Erythroblast (primary cell): ENCODE data around the gene ARL4D.

ENCODE experiments used
- GATA1 ChIP-seq: IDR thresholded peaks from 2 replicates; pipeline ENCODE4 v1.6.1; 2011; ENCODE audit warnings: low read depth, mild to moderate bottlenecking, control low read depth, low read length, moderate library complexity
- POLR2A ChIP-seq: IDR thresholded peaks from 2 replicates; pipeline ENCODE4 v1.6.1; 2011; ENCODE audit warnings: mild to moderate bottlenecking, low read length

GRCh38 chr17:43378766-43379165 is 20.0 kb upstream of the ARL4D start:
- TF ChIP-seq POLR2A (no peak), GATA1 (no peak)
